PC-9 (cell line): ENCODE data around the gene ZMIZ1. TPM values are rescaled to one million over a fixed set of nuclear protein-coding genes. Genes with fewer than 3 reads are reported as not detected.

Experiments used
- BruUV-seq: library from RNA; stranded (reverse); fragments of 400-500 nt; replicated peaks from 2 replicates; lab custom pipeline; 2021; lab: Mats Ljungman, UMichigan
- CTCF ChIA-PET: fragments of 300-600 bp; sonication (Branson Sonifier 250); formaldehyde crosslinking; loops from one replicate; lab custom pipeline; 2022; ENCODE audit warnings: antibody characterized with exemption; lab: Charles Lee
- POLR2A ChIA-PET: fragments of 300-600 bp; sonication (Branson Sonifier 250); formaldehyde crosslinking; loops from one replicate; lab custom pipeline; 2022; ENCODE audit warnings: antibody characterized with exemption; ENCODE audit not compliant: unreplicated experiment; lab: Charles Lee
- DNase-seq, 2 experiments: peaks; one replicate each; pipeline versions ENCODE4 v3.0.0 to v3.0.0-alpha.2; 2015 to 2022; ENCODE audit warnings: mixed read lengths in 1 of 2
- H2AFZ ChIP-seq: fragments of 200-600 bp; sonication (generic); 2 replicates; pipeline ENCODE4 v1.8.1; 2017; ENCODE audit warnings: antibody characterized with exemption
- H3F3A ChIP-seq: fragments of 200-600 bp; sonication (generic); 2 replicates; pipeline ENCODE4 v1.8.1; 2017; ENCODE audit warnings: antibody characterized with exemption, mild to moderate bottlenecking, low read depth; ENCODE audit not compliant: insufficient read depth
- H3K27ac ChIP-seq: fragments of 200-600 bp; sonication (generic); 2 replicates; pipeline ENCODE4 v1.6.1; 2016; ENCODE audit warnings: mixed run types
- H3K27me3 ChIP-seq: fragments of 200-600 bp; sonication (generic); 2 replicates; pipeline ENCODE4 v1.6.1; 2016; ENCODE audit warnings: low read depth, mixed run types; ENCODE audit not compliant: insufficient read depth
- H3K36me3 ChIP-seq: fragments of 200-600 bp; sonication (generic); 2 replicates; pipeline ENCODE4 v1.6.1; 2016; ENCODE audit warnings: low read depth, mixed run types
- H3K4me1 ChIP-seq: fragments of 200-600 bp; sonication (generic); replicated peaks from 2 replicates; pipeline ENCODE4 v1.6.1; 2016; ENCODE audit warnings: mixed run types; ENCODE audit not compliant: insufficient read depth
- H3K4me2 ChIP-seq: fragments of 200-600 bp; sonication (generic); 2 replicates; pipeline ENCODE4 v1.6.1; 2017; ENCODE audit warnings: mixed run types
- H3K4me3 ChIP-seq: fragments of 200-600 bp; sonication (generic); 2 replicates; pipeline ENCODE4 v1.6.1; 2016; ENCODE audit warnings: mixed run types
- H3K79me2 ChIP-seq: fragments of 200-600 bp; sonication (generic); 2 replicates; pipeline ENCODE4 v1.6.1; 2017; ENCODE audit warnings: low read depth, mixed run types
- H3K9me2 ChIP-seq: fragments of 200-600 bp; sonication (generic); 2 replicates; pipeline ENCODE4 v1.8.1; 2017; ENCODE audit warnings: mild to moderate bottlenecking; ENCODE audit not compliant: insufficient read depth
- H3K9me3 ChIP-seq: fragments of 200-600 bp; sonication (generic); 2 replicates; pipeline ENCODE4 v1.8.1; 2016; ENCODE audit warnings: low read depth; ENCODE audit not compliant: insufficient read depth
- H4K20me1 ChIP-seq: fragments of 200-600 bp; sonication (generic); 2 replicates; pipeline ENCODE4 v1.8.1; 2017; ENCODE audit not compliant: insufficient read depth
- CTCF ChIP-seq: fragments of 200-600 bp; sonication (generic); conservative IDR thresholded peaks from 2 replicates; pipeline ENCODE4 v1.6.1; 2017; ENCODE audit warnings: mixed run types, antibody characterized with exemption, mild to moderate bottlenecking, moderate library complexity
- EZH2 ChIP-seq: fragments of 200-600 bp; sonication (generic); IDR thresholded peaks from 2 replicates; pipeline ENCODE4 v1.8.0; 2017; ENCODE audit warnings: antibody characterized with exemption, low read depth
- intact Hi-C: fragments of 100-400 bp; cut with micrococcal nuclease; formaldehyde crosslinking; loops from one replicate; pipeline ENCODE4 v1.10.0; 2022; ENCODE audit not compliant: unreplicated experiment
- total RNA-seq: library from RNA; stranded (reverse); gene quantifications from 2 replicates; pipeline ENCODE4 v1.2.3, GENCODE V29; 2021

Gene ZMIZ1
- total RNA-seq, 1 experiment from 2014 or later: 47.6 TPM

DNA sequence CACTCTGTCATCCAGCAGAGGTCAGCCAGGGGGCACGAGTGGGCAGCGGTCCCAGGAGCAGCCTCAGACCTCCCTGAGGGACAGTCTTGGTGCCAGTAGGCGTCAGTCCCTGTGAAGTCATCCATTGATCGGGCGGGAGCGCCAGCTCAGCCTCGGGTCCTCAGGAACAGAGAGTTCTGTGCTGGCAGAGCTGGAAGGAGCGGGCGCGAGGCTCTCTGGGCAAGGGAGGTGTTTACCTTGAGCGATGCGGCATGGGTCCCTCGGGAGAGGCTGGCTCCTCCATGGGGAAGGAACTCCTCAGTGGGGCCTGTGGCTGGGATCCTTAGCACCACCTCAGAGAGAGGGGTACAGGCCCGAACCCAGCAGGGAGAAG is 177.4 kb downstream of the ZMIZ1 start:
- Histone ChIP-seq H3K79me2 (peaks cover 15% of the 10 kb centered on the region; the same call in 1 of the 2 replicates), H3K9me3 (no peaks in the 10 kb centered on the region), H4K20me1 (no peaks in the 10 kb centered on the region; the same call in none of the 2 replicates), H3K27me3 (no peaks in the 10 kb centered on the region), H3F3A (peaks cover 8% of the 10 kb centered on the region), H3K4me1 (peaks cover 7% of the 10 kb centered on the region), H3K36me3 (no peaks in the 10 kb centered on the region), H3K4me2 (no peak overlapping the region), H3K27ac (no peak overlapping the region), H2AFZ (no peak overlapping the region), H3K4me3 (no peak overlapping the region), H3K9me2 (no peaks in the 10 kb centered on the region)
- BruUV-seq: no TSS peak
- TF ChIP-seq CTCF: no peak
- no peak for TF ChIP-seq EZH2
- no peak for DNase-seq
- POLR2A ChIA-PET: no interaction called here
- CTCF ChIA-PET: no interaction called here
- intact Hi-C loops: no loop called here

GRCh38 chr10:79246606-79247275 is 178.0 kb downstream of the ZMIZ1 start:
- TF ChIP-seq CTCF (no peak), EZH2 (no peak)
- no peak for DNase-seq
- no peak overlapping the region for H3K4me3 ChIP-seq
- peaks cover 15% of the 10 kb centered on the region; the same call in 1 of the 2 replicates for H3K79me2 ChIP-seq
- no peaks in the 10 kb centered on the region for H3K9me2 ChIP-seq
- H3K27me3 ChIP-seq: no peaks in the 10 kb centered on the region
- no peak overlapping the region for H2AFZ ChIP-seq
- H3K4me1 ChIP-seq: peaks cover 3% of the 10 kb centered on the region
- intact Hi-C loops: no loop called here
- no peak overlapping the region for H3K27ac ChIP-seq
- POLR2A ChIA-PET: interaction anchor here (0.6 kb wide), 1 partner anchor 1206 kb away, joined by 3 read pairs; no protein-coding TSS in a partner anchor
- H4K20me1 ChIP-seq: no peaks in the 10 kb centered on the region; the same call in none of the 2 replicates
- CTCF ChIA-PET: no interaction called here
- BruUV-seq: no TSS peak
- no peak overlapping the region for H3K4me2 ChIP-seq
- H3F3A ChIP-seq: peaks cover 3% of the 10 kb centered on the region; the same call in 1 of the 2 replicates
- no peaks in the 10 kb centered on the region for H3K9me3 ChIP-seq
- H3K36me3 ChIP-seq: no peaks in the 10 kb centered on the region

DNA sequence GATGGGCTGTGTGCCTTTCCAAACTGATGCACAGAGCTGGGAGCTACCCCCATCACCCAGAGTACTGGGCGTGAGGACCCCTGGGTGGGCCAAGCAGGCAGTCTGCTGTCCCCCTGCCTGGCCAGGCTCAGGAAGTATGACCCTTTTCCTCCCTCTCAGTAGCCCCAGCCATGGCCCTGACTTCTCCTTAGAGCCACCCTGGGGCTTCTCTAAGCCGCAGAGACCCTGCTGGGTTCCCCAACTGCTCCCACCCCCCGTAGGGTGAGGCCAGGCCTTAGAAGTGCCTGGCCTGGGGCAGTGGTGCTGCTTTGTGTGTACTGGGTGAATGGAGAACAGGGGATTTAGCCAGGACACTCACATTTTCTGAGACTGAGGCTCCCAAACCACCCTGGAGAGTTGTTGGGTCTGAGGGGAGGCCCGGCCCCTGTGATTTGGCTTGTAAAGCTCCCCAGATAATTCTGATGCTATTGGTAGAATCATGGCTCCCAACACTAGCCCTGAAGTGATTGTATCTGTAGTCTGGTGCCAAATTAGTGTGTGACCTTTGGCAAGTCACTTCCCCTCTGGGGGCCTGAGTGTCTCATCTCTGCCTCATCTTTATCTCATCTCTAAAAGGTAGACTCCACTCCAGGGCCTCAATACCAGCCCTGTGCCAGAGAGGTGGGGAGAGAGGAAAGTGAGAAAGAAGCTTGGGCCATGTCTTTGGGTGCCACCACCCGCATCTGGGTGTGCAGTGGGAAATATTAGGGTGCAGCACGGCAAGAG is 178.8 kb downstream of the ZMIZ1 start:
- no peaks in the 10 kb centered on the region for H3K9me3 ChIP-seq
- intact Hi-C loops: no loop called here
- ChIA-PET POLR2A (no interaction called here), CTCF (no interaction called here)
- no peaks in the 10 kb centered on the region for H3K4me1 ChIP-seq
- H3K9me2 ChIP-seq: no peaks in the 10 kb centered on the region
- no peak overlapping the region for H3K4me2 ChIP-seq
- TF ChIP-seq EZH2 (no peak), CTCF (no peak)
- BruUV-seq: no TSS peak
- H3K27ac ChIP-seq: no peak overlapping the region
- DNase-seq: no peak
- H2AFZ ChIP-seq: no peak overlapping the region
- no peak overlapping the region for H3K4me3 ChIP-seq
- H3K79me2 ChIP-seq: peaks cover 15% of the 10 kb centered on the region; the same call in 1 of the 2 replicates
- H4K20me1 ChIP-seq: no peaks in the 10 kb centered on the region; the same call in none of the 2 replicates
- no peaks in the 10 kb centered on the region for H3K27me3 ChIP-seq
- H3K36me3 ChIP-seq: no peaks in the 10 kb centered on the region
- H3F3A ChIP-seq: no peaks in the 10 kb centered on the region
